HFF-Myc (cell line): Measurements from ENCODE around the gene EPB41L4B.
A peak's percentile ranks its signal among the peaks of the same experiment; 100 is the strongest.

Source experiments
- DNase-seq: peaks from one replicate; pipeline ENCODE4 v3.0.0-alpha.2; 2011; ENCODE audit warnings: low read depth; ENCODE audit errors: extremely low read depth
- H3K4me3 ChIP-seq: replicated peaks from 2 replicates; pipeline ENCODE4 v1.5.1; 2011; ENCODE audit warnings: low read depth, mild to moderate bottlenecking, control low read depth, low read length
- CTCF ChIP-seq: IDR thresholded peaks from 2 replicates; pipeline ENCODE4 v1.5.1; 2012; ENCODE audit warnings: mild to moderate bottlenecking, low read depth, low read length, control low read depth; ENCODE audit errors: missing control alignments

EPB41L4B gene

GRCh38 chr9:109205526-109205925 lies 115.3 kb downstream of the EPB41L4B start:
- no peak for DNase-seq
- no peak for TF ChIP-seq CTCF
- no peak overlapping the region for H3K4me3 ChIP-seq

- TF ChIP-seq CTCF, result no peak
Measured at GRCh38 chr9:109203761-109204360, 117.0 kb downstream of the EPB41L4B start.

GRCh38 chr9:109199676-109200075 lies 121.2 kb downstream of the EPB41L4B start:
- no peak for TF ChIP-seq CTCF
- no peak overlapping the region for H3K4me3 ChIP-seq
- no peak for DNase-seq

More at GRCh38 chr9:109203761-109204360, 117.0 kb downstream of the EPB41L4B start:
- no peak overlapping the region for H3K4me3 ChIP-seq
- no peak for DNase-seq

- H3K4me3 ChIP-seq, result no peak overlapping the region
- peak; percentile 15 for TF ChIP-seq CTCF
- DNase-seq, result no peak
Measured at GRCh38 chr9:109198736-109199382, 122.0 kb downstream of the EPB41L4B start.

GRCh38 chr9:109193974-109194556 lies 126.8 kb downstream of the EPB41L4B start:
- H3K4me3 ChIP-seq, result no peak overlapping the region
- no peak for DNase-seq
- TF ChIP-seq CTCF, result no peak

GRCh38 chr9:109192732-109193361 lies 128.0 kb downstream of the EPB41L4B start:
- DNase-seq, result no peak
- no peak overlapping the region for H3K4me3 ChIP-seq
- TF ChIP-seq CTCF, result peak; percentile 24
